H1 (cell line): ENCODE measurements around the gene PRRC2C. TPM values are rescaled to one million over a fixed set of nuclear protein-coding genes. Genes with fewer than 3 reads are reported as not detected.

ENCODE experiments used
- CTCF ChIA-PET: fragments of 300-600 bp; sonication (Branson Sonifier 250); formaldehyde crosslinking; loops from one replicate; lab custom pipeline; 2021; ENCODE audit not compliant: partially characterized antibody; lab: Charles Lee
- POLR2A ChIA-PET: fragments of 300-600 bp; sonication (Branson Sonifier 250); formaldehyde crosslinking; loops from one replicate; lab custom pipeline; 2021; ENCODE audit warnings: inconsistent platforms; ENCODE audit not compliant: partially characterized antibody; lab: Charles Lee
- DNase-seq, 2 experiments: peaks; one replicate each; pipeline versions ENCODE4 v3.0.0 to v3.0.0-alpha.2; 2010 to 2022; ENCODE audit warnings: low spot score in 2 of 2, low read depth in 1 of 2, mixed read lengths in 1 of 2
- FAIRE-seq: peaks from 2 replicates; lab custom pipeline; 2011; peaks lifted over from hg19 to GRCh38; lab: Jason Lieb, UNC
- H2AFZ ChIP-seq: 2 replicates; pipeline ENCODE4 v1.8.1; 2012; ENCODE audit warnings: low read length, inconsistent platforms
- H2AK5ac ChIP-seq: 2 replicates; pipeline ENCODE4 v1.6.1; 2013; ENCODE audit warnings: low read depth, low read length
- H2BK120ac ChIP-seq: replicated peaks from 2 replicates; pipeline ENCODE3; 2013; ENCODE audit warnings: low read depth, low read length, inconsistent platforms
- H2BK12ac ChIP-seq: 2 replicates; pipeline ENCODE4 v1.6.1; 2013; ENCODE audit warnings: low read depth, low read length
- H2BK15ac ChIP-seq: 2 replicates; pipeline ENCODE4 v1.6.1; 2013; ENCODE audit warnings: low read length
- H2BK20ac ChIP-seq: 2 replicates; pipeline ENCODE4 v1.6.1; 2013; ENCODE audit warnings: low read length
- H2BK5ac ChIP-seq: 2 replicates; pipeline ENCODE4 v1.6.1; 2013; ENCODE audit warnings: low read depth, low read length
- H3K14ac ChIP-seq: 2 replicates; pipeline ENCODE4 v1.6.1; 2013; ENCODE audit warnings: inconsistent platforms; ENCODE audit not compliant: insufficient read length
- H3K18ac ChIP-seq: 2 replicates; pipeline ENCODE4 v1.6.1; 2013; ENCODE audit warnings: low read length; ENCODE audit errors: extremely low read depth
- H3K23ac ChIP-seq: 2 replicates; pipeline ENCODE4 v1.6.1; 2013; ENCODE audit warnings: inconsistent platforms; ENCODE audit not compliant: insufficient read length
- H3K23me2 ChIP-seq: 2 replicates; pipeline ENCODE4 v1.6.1; 2013; ENCODE audit warnings: low read depth, low read length
- H3K27ac ChIP-seq: 2 replicates; pipeline ENCODE4 v1.6.1; 2011; ENCODE audit warnings: low read depth, low read length, inconsistent platforms
- H3K27me3 ChIP-seq, 4 experiments: replicated peaks in 1 of 4; 1 replicate in 1 of 4; 2 replicates in 3 of 4; pipeline versions ENCODE4 v1.6.1 to v1.8.1; 2011 to 2013; ENCODE audit warnings: low read length in 3 of 4, mild to moderate bottlenecking in 3 of 4, inconsistent platforms in 2 of 4, mixed read lengths in 2 of 4, moderate library complexity in 1 of 4; ENCODE audit not compliant: control insufficient read depth in 3 of 4, insufficient read depth in 3 of 4; ENCODE audit errors: extremely low read depth in 1 of 4
- H3K36me3 ChIP-seq, 4 experiments: 2 replicates each; pipeline versions ENCODE4 v1.6.1 to v1.8.1; 2011 to 2013; ENCODE audit warnings: mild to moderate bottlenecking in 4 of 4, low read length in 3 of 4, moderate library complexity in 2 of 4, control low read depth in 1 of 4, inconsistent platforms in 1 of 4; ENCODE audit not compliant: insufficient read depth in 4 of 4, control insufficient read depth in 2 of 4
- H3K4ac ChIP-seq: replicated peaks from 2 replicates; pipeline ENCODE3; 2013; ENCODE audit warnings: low read length, low read depth, mixed read lengths, inconsistent platforms; ENCODE audit not compliant: insufficient read length
- H3K4me1 ChIP-seq, 4 experiments: replicated peaks in 1 of 4; 1 replicate in 1 of 4; 2 replicates in 3 of 4; pipeline versions ENCODE4 v1.6.1 to v1.8.1; 2011 to 2013; ENCODE audit warnings: low read length in 3 of 4, inconsistent platforms in 2 of 4, mixed read lengths in 1 of 4; ENCODE audit not compliant: insufficient read depth in 4 of 4, control insufficient read depth in 3 of 4
- H3K4me2 ChIP-seq, 2 experiments: 2 replicates each; pipeline versions ENCODE4 v1.6.1 to v1.8.1; 2011 to 2013; ENCODE audit warnings: low read depth in 2 of 2, low read length in 2 of 2, control low read depth in 1 of 2, inconsistent platforms in 1 of 2, mild to moderate bottlenecking in 1 of 2; ENCODE audit not compliant: insufficient read depth in 1 of 2
- H3K4me3 ChIP-seq, 4 experiments: fragments of 200-600, 300-600 bp in 1 of 4; sonication (generic), shearing (Covaris generic), sonication (Bioruptor Twin) in 1 of 4; 2 replicates each; pipeline versions ENCODE4 v1.5.1 to v1.8.1; 2011 to 2016; ENCODE audit warnings: low read length in 4 of 4, low read depth in 3 of 4, control low read depth in 2 of 4, inconsistent platforms in 2 of 4, mild to moderate bottlenecking in 2 of 4, mixed read lengths in 1 of 4, moderate library complexity in 1 of 4; ENCODE audit not compliant: insufficient read depth in 2 of 4; ENCODE audit errors: extremely low read depth in 1 of 4
- H3K56ac ChIP-seq: replicated peaks from 2 replicates; pipeline ENCODE3; 2013; ENCODE audit warnings: low read depth, mild to moderate bottlenecking, mixed read lengths, low read length, inconsistent platforms; ENCODE audit not compliant: insufficient read length
- H3K79me1 ChIP-seq: 2 replicates; pipeline ENCODE4 v1.6.1; 2013; ENCODE audit warnings: low read depth, low read length, control low read depth
- H3K79me2 ChIP-seq, 2 experiments: 2 replicates each; pipeline versions ENCODE4 v1.6.1 to v1.8.1; 2012 to 2013; ENCODE audit warnings: low read length in 2 of 2, mild to moderate bottlenecking in 2 of 2, inconsistent platforms in 1 of 2; ENCODE audit not compliant: insufficient read depth in 2 of 2, control insufficient read depth in 1 of 2
- H3K9ac ChIP-seq, 4 experiments: replicated peaks in 1 of 4; 1 replicate in 1 of 4; 2 replicates in 3 of 4; pipeline versions ENCODE4 v1.6.1 to v1.8.1; 2011 to 2013; ENCODE audit warnings: low read depth in 3 of 4, low read length in 3 of 4, control low read depth in 2 of 4, mild to moderate bottlenecking in 2 of 4, moderate library complexity in 2 of 4, inconsistent platforms in 1 of 4; ENCODE audit errors: extremely low read depth in 1 of 4
- H3K9me3 ChIP-seq, 2 experiments: 2 replicates each; pipeline versions ENCODE4 v1.6.1 to v1.8.1; 2012 to 2013; ENCODE audit warnings: mild to moderate bottlenecking in 2 of 2, moderate library complexity in 2 of 2, control low read depth in 1 of 2, inconsistent platforms in 1 of 2, low read depth in 1 of 2, low read length in 1 of 2, mixed read lengths in 1 of 2; ENCODE audit not compliant: insufficient read depth in 2 of 2
- H4K20me1 ChIP-seq, 2 experiments: replicated peaks in 1 of 2; 2 replicates each; pipeline versions ENCODE3 to v1.8.1; 2011 to 2013; ENCODE audit warnings: inconsistent platforms in 2 of 2, low read length in 2 of 2, mild to moderate bottlenecking in 1 of 2; ENCODE audit not compliant: insufficient read depth in 2 of 2, control insufficient read depth in 1 of 2
- H4K5ac ChIP-seq: 2 replicates; pipeline ENCODE4 v1.6.1; 2013; ENCODE audit warnings: low read length, low read depth, mixed read lengths, inconsistent platforms; ENCODE audit not compliant: insufficient read length
- H4K8ac ChIP-seq: 2 replicates; pipeline ENCODE4 v1.8.0; 2013; ENCODE audit warnings: mild to moderate bottlenecking, moderate library complexity, low read length, inconsistent platforms; ENCODE audit not compliant: insufficient read depth; ENCODE audit errors: extremely low read depth
- H4K91ac ChIP-seq: replicated peaks from 2 replicates; pipeline ENCODE3; 2013; ENCODE audit warnings: low read length, mixed read lengths, inconsistent platforms; ENCODE audit not compliant: insufficient read length
- ATF3 ChIP-seq: IDR thresholded peaks from 2 replicates; pipeline ENCODE4 v1.6.1; 2011; ENCODE audit warnings: low read depth, mild to moderate bottlenecking, low read length; ENCODE audit not compliant: insufficient read depth
- JUN ChIP-seq: IDR thresholded peaks from 2 replicates; pipeline ENCODE4 v1.6.1; 2011; ENCODE audit warnings: low read depth, mild to moderate bottlenecking, improper control_type of control experiment, low read length
- KDM1A ChIP-seq: fragments of 200-600, 300-600 bp; sonication (generic); IDR thresholded peaks from 2 replicates; pipeline ENCODE4 v1.7.1; 2016; ENCODE audit warnings: mild to moderate bottlenecking, low read length, borderline replicate concordance
- MAFK ChIP-seq: IDR thresholded peaks from 2 replicates; pipeline ENCODE4 v1.6.1; 2012; ENCODE audit warnings: low read depth, mild to moderate bottlenecking, improper control_type of control experiment, low read length
- RNF2 ChIP-seq: fragments of 200-900, 300-1000 bp; sonication (generic); IDR thresholded peaks from 2 replicates; pipeline ENCODE4 v1.7.1; 2016; ENCODE audit warnings: borderline replicate concordance, low read depth, mild to moderate bottlenecking, antibody characterized with exemption, low read length; ENCODE audit not compliant: poor library complexity, severe bottlenecking; ENCODE audit errors: missing control alignments
- SP2 ChIP-seq: IDR thresholded peaks from 2 replicates; pipeline ENCODE4 v1.6.1; 2012; ENCODE audit warnings: mild to moderate bottlenecking, low read length, inconsistent platforms
- TAF1 ChIP-seq: IDR thresholded peaks from 2 replicates; pipeline ENCODE4 v1.6.1; 2011; ENCODE audit warnings: mild to moderate bottlenecking, low read depth, low read length
- TBP ChIP-seq: IDR thresholded peaks from 2 replicates; pipeline ENCODE4 v1.6.1; 2011; ENCODE audit warnings: low read depth, low read length, improper control_type of control experiment
- USF2 ChIP-seq: IDR thresholded peaks from 2 replicates; pipeline ENCODE4 v1.6.1; 2011; ENCODE audit warnings: low read length, improper control_type of control experiment
- ZNF274 ChIP-seq: IDR thresholded peaks from 2 replicates; pipeline ENCODE4 v1.7.0; 2012; ENCODE audit warnings: low read length, borderline replicate concordance; ENCODE audit errors: extremely low read depth
- WGBS, 2 experiments: shearing (Covaris generic) in 1 of 2; methylation state at CpG; one replicate each; pipeline versions ENCODE4 v1.1.6 to v1.1.7; 2013 to 2015; ENCODE audit warnings: low lambda C conversion rate in 2 of 2, mixed read lengths in 2 of 2, inconsistent platforms in 1 of 2, low coverage in 1 of 2, missing lambda C conversion rate in 1 of 2; ENCODE audit not compliant: insufficient replicate concordance in 2 of 2, insufficient coverage in 1 of 2, insufficient read length in 1 of 2; ENCODE audit errors: extremely low coverage in 1 of 2, missing lambda C conversion rate in 1 of 2; 5-methylcytosine and 5-hydroxymethylcytosine counted together
- polyA plus RNA-seq, 7 experiments: library from polyadenylated mRNA; depleted of rRNA in 3 of 7; stranded (reverse) in 5 of 7; unstranded in 2 of 7; fragments of >200 nt in 5 of 7; fragments of 200-250 nt in 2 of 7; gene quantifications; 1 replicate in 5 of 7; 2 replicates in 1 of 7; 4 replicates in 1 of 7; pipeline versions ENCODE4 v1.2.1 to v1.2.3, GENCODE V29; 2011 to 2013; ENCODE audit warnings: missing spikeins in 2 of 7, mixed read lengths in 2 of 7
- total RNA-seq: library from RNA; stranded (reverse); fragmentation: NEBNext Ultra II Directional; extraction: Animal tissue kit (Norgen Biotek cat#: 25700); gene quantifications from 2 replicates; pipeline ENCODE4 v1.2.1, GENCODE V29; 2021

The PRRC2C gene
- total and polyA plus RNA-seq, 2 of the 8 experiments (the other 6 are each of a cell fraction or from before 2014, with no cell fraction given): 125 to 264 TPM

GRCh38 chr1:171515299-171515698 is 30.0 kb downstream of the PRRC2C start:
- Histone ChIP-seq H3K79me1 (no peaks in the 10 kb centered on the region), H4K5ac (no peak overlapping the region), H3K36me3 (peaks cover 21 to 75% (median 52%) of the 10 kb centered on the region in 4 experiments), H3K56ac (no peak overlapping the region), H2BK15ac (no peak overlapping the region), H3K9me3 (no peaks in the 10 kb centered on the region), H3K4me2 (no peak overlapping the region), H4K91ac (no peak overlapping the region), H2AK5ac (no peak overlapping the region), H3K27me3 (no peaks in the 10 kb centered on the region), H3K23ac (no peak overlapping the region), H2BK12ac (no peak overlapping the region), H3K9ac (no peak overlapping the region), H2BK20ac (no peak overlapping the region), H3K79me2 (peaks cover 13 to 50% of the 10 kb centered on the region in 2 experiments), H2BK120ac (no peak overlapping the region), H3K18ac (no peak overlapping the region), H3K4me1 (no peaks in the 10 kb centered on the region), H3K23me2 (no peaks in the 10 kb centered on the region), H4K20me1 (peaks cover 7 to 9% of the 10 kb centered on the region in 2 experiments), H2BK5ac (no peak overlapping the region), H3K14ac (no peak overlapping the region), H3K4me3 (no peak overlapping the region), H4K8ac (no peak overlapping the region), H3K27ac (no peak overlapping the region), H2AFZ (no peak overlapping the region), H3K4ac (no peak overlapping the region)
- ChIA-PET CTCF (interaction anchor here (1.1 to 1.9 kb wide), 5 partner anchors 14 to 155 kb away, joined by 3 to 6 read pairs (median 4); partner anchors contain the start of gene PRRC2C), POLR2A (interaction anchor here (1.0 to 2.0 kb wide), 4 partner anchors 9 to 30 kb away, joined by 3 to 8 read pairs (median 4); partner anchors contain the start of gene PRRC2C)
- WGBS, 2 experiments: 85% methylated on average over 1 of the region's 1 CpG; no CpG with 5 or more reads in 1 of the 2 experiments
- FAIRE-seq (no peak), DNase-seq (no peak)
- no peak for TF ChIP-seq TAF1
- no peak for TF ChIP-seq TBP
- TF ChIP-seq MAFK: no peak
- no peak for TF ChIP-seq RNF2
- TF ChIP-seq SP2: no peak
- no peak for TF ChIP-seq JUN
- TF ChIP-seq ZNF274: no peak
- no peak for TF ChIP-seq USF2
- no peak for TF ChIP-seq ATF3
- no peak for TF ChIP-seq KDM1A
